ENCODE measurements around the gene KIAA1671. TPM values are rescaled to one million over a fixed set of nuclear protein-coding genes. Genes with fewer than 3 reads are reported as not detected.

The KIAA1671 gene
- total and polyA plus RNA-seq, 2 of the 4 experiments (the other 2 are of a cell fraction): 0.02 TPM; not detected in 1

DNA sequence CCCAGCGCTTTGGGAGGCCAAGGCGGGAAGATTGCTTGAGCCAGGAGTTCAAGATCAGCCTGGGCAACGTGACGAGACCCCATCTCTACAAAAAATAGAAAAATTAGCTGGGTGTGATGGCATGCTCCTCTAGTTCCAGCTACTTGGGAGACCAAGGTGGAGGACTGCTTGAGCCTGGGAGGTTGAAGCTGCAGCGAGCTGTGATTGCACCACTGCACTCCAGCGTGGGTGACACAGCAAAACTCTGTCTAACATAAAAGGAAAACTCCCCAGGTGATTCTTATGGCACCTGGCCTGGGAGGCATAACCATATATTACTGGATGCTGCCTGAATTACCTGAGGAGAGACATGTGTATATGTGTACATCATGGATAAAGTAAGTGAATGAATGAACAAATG lies 29.1 kb downstream of the KIAA1671 start:
- no peak overlapping the region for H3K14ac ChIP-seq (replicated peaks; ENCODE audit: low read depth, low read length)
- ATAC-seq (ENCODE audit: low read depth): no peak
- no peak overlapping the region for H2BK20ac ChIP-seq (ENCODE audit: low read depth, low read length)
- H2AK5ac ChIP-seq (ENCODE audit: low read depth, low read length): no peak overlapping the region
- no peaks in the 10 kb centered on the region for H3K9me1 ChIP-seq (ENCODE audit: insufficient read depth, low read length)
- DNase-seq: no peak
- in situ Hi-C loops (cut with MboI; ENCODE audit: low sequenced_read_pairs): no loop called here
- H3K27me3 ChIP-seq (ENCODE audit: control insufficient read depth, insufficient read depth, low read length): peaks cover 3% of the 10 kb centered on the region; the same call in 1 of the 2 replicates
- no peak overlapping the region for H3K4me2 ChIP-seq (ENCODE audit: low read depth, low read length)
- no peak for TF ChIP-seq BHLHE40 (IDR thresholded peaks at IDR 0.05; ENCODE audit: low read depth, low read length)
- no peak for TF ChIP-seq RAD21 (IDR thresholded peaks at IDR 0.05; ENCODE audit: low read length)
- no peak for TF ChIP-seq RFX5 (IDR thresholded peaks at IDR 0.05; ENCODE audit: low read depth, low read length)
- no peak for TF ChIP-seq MXI1 (IDR thresholded peaks at IDR 0.05; ENCODE audit: borderline replicate concordance, low read depth, low read length)
- TF ChIP-seq, protein P1, sequence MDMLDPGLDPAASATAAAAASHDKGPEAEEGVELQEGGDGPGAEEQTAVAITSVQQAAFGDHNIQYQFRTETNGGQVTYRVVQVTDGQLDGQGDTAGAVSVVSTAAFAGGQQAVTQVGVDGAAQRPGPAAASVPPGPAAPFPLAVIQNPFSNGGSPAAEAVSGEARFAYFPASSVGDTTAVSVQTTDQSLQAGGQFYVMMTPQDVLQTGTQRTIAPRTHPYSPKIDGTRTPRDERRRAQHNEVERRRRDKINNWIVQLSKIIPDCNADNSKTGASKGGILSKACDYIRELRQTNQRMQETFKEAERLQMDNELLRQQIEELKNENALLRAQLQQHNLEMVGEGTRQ (IDR thresholded peaks at IDR 0.05; ENCODE audit: low read depth, low read length): no peak
- TF ChIP-seq CEBPB (IDR thresholded peaks at IDR 0.05; ENCODE audit: low read depth, low read length): no peak
- no peak for TF ChIP-seq CHD1 (IDR thresholded peaks at IDR 0.05; ENCODE audit: low read depth, low read length)
- no peak for TF ChIP-seq RCOR1 (IDR thresholded peaks at IDR 0.05; ENCODE audit: insufficient replicate concordance, low read length)
- TF ChIP-seq POLR2A (IDR thresholded peaks at IDR 0.05; ENCODE audit: low read depth, low read length): no peak
- no peak overlapping the region for H3K4me3 ChIP-seq (ENCODE audit: insufficient read depth, low read depth, low read length)
- no peak overlapping the region for H2BK5ac ChIP-seq (ENCODE audit: low read depth, low read length, poor library complexity, severe bottlenecking)
- ChIA-PET CTCF (no interaction called here), POLR2A (ENCODE audit: unreplicated experiment) (no interaction called here)
- H2AFZ ChIP-seq (replicated peaks; ENCODE audit: low read length, poor library complexity): no peak overlapping the region
- no peak overlapping the region for H3K23ac ChIP-seq (ENCODE audit: low read depth, low read length)
- no peaks in the 10 kb centered on the region for H3K4me1 ChIP-seq (ENCODE audit: control insufficient read depth, insufficient read depth, low read length)
- no peak overlapping the region for H3K56ac ChIP-seq (ENCODE audit: extremely low read depth, insufficient read depth, low read length)
- no peak overlapping the region for H3K27ac ChIP-seq (ENCODE audit: insufficient read depth, low read length)
- no peak overlapping the region for H2AK9ac ChIP-seq (replicated peaks; ENCODE audit: low read depth, low read length, poor library complexity)
- H2BK120ac ChIP-seq (ENCODE audit: low read depth, low read length): no peak overlapping the region
- no peak overlapping the region for H2BK15ac ChIP-seq (ENCODE audit: low read depth, low read length)
- intact Hi-C loops (cut with micrococcal nuclease): no loop called here
- H3K9ac ChIP-seq (ENCODE audit: low read depth, low read length): no peak overlapping the region
- no peaks in the 10 kb centered on the region for H3K9me3 ChIP-seq (ENCODE audit: control insufficient read depth, insufficient read depth, low read length)
- no peak overlapping the region for H4K5ac ChIP-seq (ENCODE audit: low read depth, low read length)
- no peak overlapping the region for H3K18ac ChIP-seq (ENCODE audit: low read depth, low read length)
- no peaks in the 10 kb centered on the region for H4K20me1 ChIP-seq (ENCODE audit: insufficient read depth, low read length)
- H3K79me1 ChIP-seq (ENCODE audit: low read depth in 1 of 2, low read length in 2 of 2): no peaks in the 10 kb centered on the region
- no TSS peak for BruUV-seq (replicated peaks)
- no peak overlapping the region for H4K91ac ChIP-seq (ENCODE audit: insufficient read depth, low read depth, low read length)
- dilution Hi-C loops (cut with HindIII; ENCODE audit: low sequenced_read_pairs, unreplicated experiment): no loop called here
- WGBS, 2 experiments (ENCODE audit: extremely low coverage in 2 of 2, insufficient read length in 1 of 2): no CpG with 5 or more reads among the region's 6 CpGs
- no peak overlapping the region for H4K8ac ChIP-seq (ENCODE audit: low read depth in 2 of 2, low read length in 2 of 2)
- no peak overlapping the region for H3K4ac ChIP-seq (ENCODE audit: low read depth, low read length)
- H3K36me3 ChIP-seq (ENCODE audit: control insufficient read depth, insufficient read depth, low read length): no peaks in the 10 kb centered on the region
